HuH-7 (cell line): Measurements from ENCODE around the gene AQP6.

Experiments
- DNase-seq: peaks from one replicate; pipeline ENCODE4 v3.0.0; 2011; ENCODE audit warnings: low spot score

The AQP6 gene

GRCh38 chr12:49955899-49956662, 16.7 kb upstream of the AQP6 start:
- DNase-seq: no peak

DNA sequence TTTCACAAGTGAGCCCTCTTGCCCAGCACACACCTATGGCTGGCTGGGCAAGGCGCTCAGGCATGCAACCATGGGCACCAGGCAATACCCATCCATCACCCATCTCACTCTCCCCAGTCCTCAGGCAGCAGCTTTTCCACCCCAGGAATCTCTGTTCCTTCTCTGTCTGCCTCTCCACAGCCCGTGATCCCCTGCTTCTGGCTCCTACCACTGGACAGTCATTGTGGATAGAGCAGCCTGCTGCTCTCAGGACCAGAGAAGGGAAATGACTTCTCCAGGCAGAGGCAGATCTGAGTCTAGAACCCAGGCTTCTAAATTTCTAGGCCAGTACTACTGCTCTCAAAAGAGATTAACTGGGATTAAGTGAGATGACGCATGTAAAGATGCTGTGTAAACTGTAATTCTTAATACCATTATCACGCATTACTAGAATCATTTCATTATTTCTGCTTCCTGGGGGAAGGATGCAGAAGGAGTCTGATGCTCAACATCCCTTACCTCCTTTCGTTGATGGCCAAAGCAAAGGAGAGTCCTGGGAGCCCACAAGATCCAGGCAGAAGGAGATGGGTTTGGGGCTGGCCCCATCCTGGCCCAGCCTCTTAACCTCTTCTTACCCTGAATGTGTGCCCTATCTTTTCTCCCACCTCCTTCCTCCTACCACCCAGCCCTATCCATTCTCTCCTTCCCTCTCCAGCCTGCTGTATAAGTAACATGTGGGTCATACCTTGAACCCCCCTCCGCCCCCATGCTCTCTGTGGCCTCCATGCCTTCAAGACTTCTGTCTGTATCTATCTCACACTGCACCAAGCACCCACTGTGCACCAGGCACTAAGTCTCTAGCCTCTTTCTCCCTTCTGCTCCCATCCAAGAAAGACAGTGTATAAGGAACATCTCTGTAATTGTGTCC, 15.8 kb upstream of the AQP6 start:
- no peak for DNase-seq

DNA sequence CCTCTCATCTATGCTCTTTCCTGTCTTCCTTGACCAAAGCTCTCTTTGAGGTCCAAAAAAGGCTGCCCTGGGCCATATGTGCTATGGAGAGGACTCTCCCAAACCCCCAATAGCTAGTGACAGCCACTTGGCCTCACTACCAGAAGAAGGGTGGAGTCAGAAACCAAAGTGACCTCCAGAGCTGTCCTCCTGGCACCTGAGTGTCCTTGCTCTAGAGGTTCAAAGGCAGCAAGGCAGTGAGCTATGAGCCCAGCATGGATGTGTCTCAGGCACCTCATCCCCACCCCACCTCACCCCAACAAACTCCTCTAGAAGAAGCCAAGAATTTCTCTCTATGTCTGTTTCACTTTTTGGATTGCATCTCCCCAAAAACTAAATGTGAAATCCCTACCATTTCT, 15.2 kb upstream of the AQP6 start:
- DNase-seq: no peak

- DNase-seq: no peak
These were observed 12.9 kb upstream of the AQP6 start for GRCh38 chr12:49959685-49960473.

DNA sequence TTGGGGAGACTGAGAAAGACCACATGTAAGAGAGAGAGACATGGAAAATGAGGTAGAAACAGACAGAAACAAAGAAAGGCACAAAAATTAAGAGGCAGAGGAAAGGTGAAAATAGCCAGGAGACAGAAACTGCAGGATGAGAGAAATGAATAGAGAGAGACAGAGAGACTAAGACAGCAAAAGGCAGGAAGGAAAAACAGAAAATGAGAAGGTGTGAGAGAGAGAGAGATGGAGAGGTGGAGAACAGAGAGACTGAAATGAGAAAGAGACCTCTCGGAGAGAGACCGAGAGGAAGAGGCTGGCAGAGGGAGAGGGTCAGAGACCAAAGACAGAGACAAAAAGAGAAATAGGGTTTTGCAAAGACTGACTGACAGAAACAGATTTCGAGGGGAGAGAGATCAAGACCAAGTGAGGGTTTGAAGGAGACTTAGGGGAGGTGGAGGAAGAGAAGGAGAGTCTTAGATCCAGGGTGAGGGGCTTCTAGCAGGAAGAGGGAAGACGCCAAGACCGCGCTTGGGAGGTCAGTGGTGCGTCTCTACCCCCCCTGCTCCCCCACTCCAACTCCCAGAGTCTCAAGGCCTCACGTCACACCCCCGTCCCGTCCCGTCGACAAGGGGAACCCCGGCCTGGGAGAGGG, 12.2 kb upstream of the AQP6 start:
- DNase-seq: no peak

DNA sequence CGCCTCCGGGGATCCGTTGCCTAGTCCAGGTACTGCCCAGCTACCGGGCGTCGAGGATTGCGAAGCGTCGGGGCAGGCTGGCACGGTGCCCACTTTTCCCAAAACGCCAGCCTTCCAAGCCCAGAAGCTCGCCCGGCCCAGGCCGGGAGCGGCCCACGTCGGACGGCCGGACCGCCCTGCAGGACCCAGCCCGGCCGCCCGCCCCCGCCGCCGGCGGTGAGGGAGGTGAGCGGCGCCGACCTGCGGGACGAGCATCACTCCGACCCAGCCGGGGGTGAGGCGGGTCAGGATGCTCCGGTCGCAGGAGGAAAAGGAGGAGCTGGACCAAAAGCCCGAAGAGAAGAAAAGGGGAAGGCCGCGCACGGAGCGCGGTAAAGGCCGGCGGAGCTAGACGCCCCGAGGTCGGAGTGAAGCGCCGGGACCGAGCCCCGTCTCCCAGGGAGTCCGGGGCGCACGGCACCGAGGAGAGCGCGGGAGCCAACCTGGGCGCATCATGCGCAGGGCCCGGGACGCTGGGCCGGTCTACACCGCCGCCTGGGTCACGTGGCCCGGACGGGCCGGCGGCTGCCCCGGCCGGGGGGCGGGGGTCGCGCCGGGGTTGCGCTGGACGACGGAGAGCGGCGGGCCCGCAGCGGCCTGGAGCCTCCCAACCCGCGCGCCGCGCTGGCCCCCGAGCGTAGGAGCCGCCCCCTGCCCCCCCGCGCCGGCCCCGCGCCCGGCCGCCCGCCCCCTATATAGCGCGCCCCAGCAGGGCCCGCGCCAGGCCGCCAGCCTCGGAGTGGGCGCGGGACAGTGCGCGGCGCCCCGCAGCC, 11.4 kb upstream of the AQP6 start, which contains the start of gene AQP5:
AQP5 (plus strand) TSS at position 762 of the 812 bp plus-strand sequence. CDS start 146 bp downstream, outside the sequence.
- no peak for DNase-seq

- DNase-seq: no peak
These were observed 10.6 kb upstream of the AQP6 start for GRCh38 chr12:49961993-49962764.

GRCh38 chr12:49962861-49963765, 9.6 kb upstream of the AQP6 start:
- no peak for DNase-seq

- no peak for DNase-seq
These were observed 8.6 kb upstream of the AQP6 start for GRCh38 chr12:49963976-49964815.

GRCh38 chr12:49964849-49965624, 7.7 kb upstream of the AQP6 start:
- DNase-seq: no peak

DNA sequence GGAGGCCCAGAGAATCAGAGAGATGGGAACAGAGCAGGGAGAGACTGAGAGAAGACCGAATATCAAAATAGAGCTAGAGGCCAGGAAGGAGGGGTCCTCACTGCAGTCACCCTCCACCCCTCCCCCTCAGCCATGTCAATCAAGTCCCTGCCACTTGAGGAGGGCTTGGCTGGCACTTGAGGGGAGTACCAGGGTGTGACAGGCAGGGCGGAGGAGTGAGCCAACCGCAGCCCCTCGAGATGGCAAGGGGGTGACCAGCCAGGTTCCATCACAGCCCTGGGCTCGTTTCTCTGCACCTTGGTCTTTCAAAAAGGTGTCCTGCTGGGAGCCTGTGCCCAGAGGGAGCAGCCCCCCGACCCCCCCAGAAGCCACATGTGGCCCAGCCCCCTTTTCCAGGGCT, 6.9 kb upstream of the AQP6 start:
- DNase-seq: no peak

DNA sequence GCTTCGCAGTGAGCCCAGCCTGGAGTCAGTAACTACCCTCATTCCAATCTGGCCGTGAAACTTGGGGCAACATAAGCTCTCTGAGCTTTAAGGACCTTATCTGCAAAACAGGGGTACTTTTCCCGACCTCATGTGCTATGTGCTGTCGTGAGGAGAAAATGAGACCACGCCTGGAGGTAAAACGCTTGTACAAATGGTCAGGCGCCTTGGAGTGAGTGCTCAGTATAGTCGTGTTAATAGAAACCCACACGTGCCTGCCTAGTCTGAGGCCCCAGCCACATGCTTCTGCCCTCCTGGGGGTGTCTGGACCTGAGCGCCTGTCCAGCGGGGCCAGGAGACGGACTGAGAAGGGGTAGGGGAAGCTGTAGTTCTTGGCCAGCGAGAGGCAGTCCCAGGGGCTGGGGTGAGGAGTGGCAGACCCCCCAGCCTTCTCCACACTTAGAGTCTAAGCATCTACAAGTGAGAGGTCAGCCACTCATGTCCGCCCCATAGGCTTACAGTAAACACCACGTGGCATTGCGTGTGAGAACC, 6.2 kb upstream of the AQP6 start:
- DNase-seq: no peak

DNA sequence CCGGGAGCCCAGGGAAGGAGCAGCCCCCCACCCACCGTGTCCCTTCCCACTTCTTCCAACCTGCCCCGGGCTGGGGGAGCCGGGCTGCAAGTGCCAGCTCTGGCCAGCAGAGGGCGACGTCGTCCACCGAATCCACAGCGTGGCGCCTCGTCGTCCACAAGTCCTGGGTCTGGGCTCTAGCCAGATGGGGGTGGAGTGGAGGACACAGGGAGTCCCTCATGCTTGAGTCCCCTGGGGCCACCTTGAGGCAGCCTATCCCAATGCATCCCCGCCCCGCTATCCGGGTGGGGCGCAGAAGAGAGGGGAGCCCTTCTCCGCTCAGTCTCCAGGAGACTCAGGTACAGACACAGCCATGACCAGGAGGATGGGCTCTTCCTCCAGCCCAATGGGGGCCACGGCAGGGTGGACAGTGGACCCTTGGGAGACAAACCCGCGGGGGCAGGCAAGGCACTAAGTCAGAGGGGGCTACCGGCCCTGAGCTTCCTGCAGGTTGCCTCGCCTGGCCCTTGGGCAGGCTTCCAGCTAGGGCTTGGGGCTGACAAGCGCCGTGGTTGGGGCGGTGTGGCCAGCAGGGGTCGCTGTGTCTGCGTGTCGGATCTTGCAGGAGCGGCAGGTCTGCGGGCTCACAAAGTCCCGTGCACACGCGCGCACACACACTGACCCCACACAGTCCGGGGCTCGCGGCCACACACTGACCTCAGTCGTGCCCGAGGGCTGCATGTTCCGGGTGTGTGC, 5.5 kb upstream of the AQP6 start:
- DNase-seq: peak; percentile 99

DNA sequence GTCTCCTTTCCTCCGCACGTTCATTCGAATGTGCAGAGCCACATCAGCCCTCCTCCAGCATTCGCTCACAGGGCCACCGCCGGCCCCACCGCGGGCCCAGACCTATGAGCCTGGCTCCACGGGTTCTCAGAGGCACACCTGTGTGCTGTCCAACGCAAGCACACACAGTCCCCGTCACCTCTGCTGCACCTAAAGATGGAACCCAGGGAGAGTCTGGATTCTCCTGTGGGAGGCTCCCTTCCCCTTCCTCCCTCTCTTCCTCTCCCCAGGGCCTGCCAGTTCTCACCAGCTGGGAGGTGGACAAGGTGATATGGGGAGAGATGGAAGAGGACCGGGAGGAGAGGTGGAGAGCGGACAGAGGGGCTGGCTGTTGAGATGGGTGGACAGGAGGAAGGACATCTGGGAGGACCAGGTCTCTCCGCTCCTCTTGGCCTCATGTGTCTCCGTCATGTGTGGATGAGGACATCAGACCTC, 4.9 kb upstream of the AQP6 start:
- no peak for DNase-seq

GRCh38 chr12:49968471-49968870, 4.3 kb upstream of the AQP6 start:
- DNase-seq: no peak

- DNase-seq: no peak
These were observed 3.7 kb upstream of the AQP6 start for GRCh38 chr12:49969027-49969426.
